Measurements from ENCODE around the gene CTXN1.

The CTXN1 gene

DNA sequence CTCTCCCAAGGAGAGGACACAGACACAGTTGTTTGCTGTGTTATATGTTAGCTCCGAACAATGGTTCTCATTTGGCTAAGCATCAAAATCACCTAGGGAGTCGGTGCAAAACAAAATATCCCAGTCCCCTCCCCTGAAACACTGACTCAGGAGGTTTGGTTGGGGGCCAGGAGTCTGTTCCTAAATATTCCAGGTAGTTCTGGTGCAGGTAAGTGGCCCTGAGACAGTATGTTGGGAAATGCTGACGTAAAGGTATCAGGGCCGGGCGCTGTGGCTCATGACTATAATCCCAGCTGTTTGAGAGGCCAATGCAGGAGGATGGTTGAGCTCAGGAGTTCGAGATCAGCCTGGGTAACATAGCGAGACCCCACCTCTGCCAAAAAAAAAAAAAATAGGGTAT lies 24.6 kb downstream of the CTXN1 start:
- TF ChIP-seq, protein P1, sequence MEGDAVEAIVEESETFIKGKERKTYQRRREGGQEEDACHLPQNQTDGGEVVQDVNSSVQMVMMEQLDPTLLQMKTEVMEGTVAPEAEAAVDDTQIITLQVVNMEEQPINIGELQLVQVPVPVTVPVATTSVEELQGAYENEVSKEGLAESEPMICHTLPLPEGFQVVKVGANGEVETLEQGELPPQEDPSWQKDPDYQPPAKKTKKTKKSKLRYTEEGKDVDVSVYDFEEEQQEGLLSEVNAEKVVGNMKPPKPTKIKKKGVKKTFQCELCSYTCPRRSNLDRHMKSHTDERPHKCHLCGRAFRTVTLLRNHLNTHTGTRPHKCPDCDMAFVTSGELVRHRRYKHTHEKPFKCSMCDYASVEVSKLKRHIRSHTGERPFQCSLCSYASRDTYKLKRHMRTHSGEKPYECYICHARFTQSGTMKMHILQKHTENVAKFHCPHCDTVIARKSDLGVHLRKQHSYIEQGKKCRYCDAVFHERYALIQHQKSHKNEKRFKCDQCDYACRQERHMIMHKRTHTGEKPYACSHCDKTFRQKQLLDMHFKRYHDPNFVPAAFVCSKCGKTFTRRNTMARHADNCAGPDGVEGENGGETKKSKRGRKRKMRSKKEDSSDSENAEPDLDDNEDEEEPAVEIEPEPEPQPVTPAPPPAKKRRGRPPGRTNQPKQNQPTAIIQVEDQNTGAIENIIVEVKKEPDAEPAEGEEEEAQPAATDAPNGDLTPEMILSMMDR (conservative IDR thresholded peaks at IDR 0.05; ENCODE audit: low read depth, low read length) = no peak
- DNase-seq (ENCODE audit: low read depth) = no peak

GRCh38 chr19:7900931-7901330 lies 25.0 kb downstream of the CTXN1 start:
- H3K4me3 ChIP-seq (ENCODE audit: low read depth, low read length) = no peak overlapping the region
- no peak for DNase-seq (ENCODE audit: low read depth)
- TF ChIP-seq, protein P1 (conservative IDR thresholded peaks at IDR 0.05; ENCODE audit: low read depth, low read length) = no peak

More for the DNA sequence above, 24.6 kb downstream of the CTXN1 start:
- no peak overlapping the region for H3K4me3 ChIP-seq (ENCODE audit: low read depth, low read length)

- no peak for DNase-seq (ENCODE audit: low read depth)
- H3K4me3 ChIP-seq (ENCODE audit: low read depth, low read length) = no peak overlapping the region
- TF ChIP-seq, protein P1 (conservative IDR thresholded peaks at IDR 0.05; ENCODE audit: low read depth, low read length) = no peak
Observed at GRCh38 chr19:7900401-7900870, 25.5 kb downstream of the CTXN1 start.

GRCh38 chr19:7899751-7900378 lies 26.1 kb downstream of the CTXN1 start:
- no peak overlapping the region for H3K4me3 ChIP-seq (ENCODE audit: low read depth, low read length)
- DNase-seq (ENCODE audit: low read depth) = no peak
- TF ChIP-seq, protein P1 (conservative IDR thresholded peaks at IDR 0.05; ENCODE audit: low read depth, low read length) = no peak

GRCh38 chr19:7898967-7899366 lies 27.0 kb downstream of the CTXN1 start:
- no peak overlapping the region for H3K4me3 ChIP-seq (ENCODE audit: low read depth, low read length)
- TF ChIP-seq, protein P1 (conservative IDR thresholded peaks at IDR 0.05; ENCODE audit: low read depth, low read length) = no peak
- DNase-seq (ENCODE audit: low read depth) = no peak

GRCh38 chr19:7897292-7897691 lies 28.6 kb downstream of the CTXN1 start:
- DNase-seq (ENCODE audit: low read depth) = no peak
- TF ChIP-seq, protein P1 (conservative IDR thresholded peaks at IDR 0.05; ENCODE audit: low read depth, low read length) = no peak
- H3K4me3 ChIP-seq (ENCODE audit: low read depth, low read length) = no peak overlapping the region

GRCh38 chr19:7895565-7895964 lies 30.4 kb downstream of the CTXN1 start:
- TF ChIP-seq, protein P1 (conservative IDR thresholded peaks at IDR 0.05; ENCODE audit: low read depth, low read length) = no peak

More at GRCh38 chr19:7895565-7895964, 30.4 kb downstream of the CTXN1 start:
- no peak overlapping the region for H3K4me3 ChIP-seq (ENCODE audit: low read depth, low read length)
- DNase-seq (ENCODE audit: low read depth) = no peak
